ENCODE results near the gene DDX52. TPM values are rescaled to one million over a fixed set of nuclear protein-coding genes. Genes with fewer than 3 reads are reported as not detected.

DDX52 gene
- total RNA-seq, 1 donor from 2014 or later: 20.3 TPM

DNA sequence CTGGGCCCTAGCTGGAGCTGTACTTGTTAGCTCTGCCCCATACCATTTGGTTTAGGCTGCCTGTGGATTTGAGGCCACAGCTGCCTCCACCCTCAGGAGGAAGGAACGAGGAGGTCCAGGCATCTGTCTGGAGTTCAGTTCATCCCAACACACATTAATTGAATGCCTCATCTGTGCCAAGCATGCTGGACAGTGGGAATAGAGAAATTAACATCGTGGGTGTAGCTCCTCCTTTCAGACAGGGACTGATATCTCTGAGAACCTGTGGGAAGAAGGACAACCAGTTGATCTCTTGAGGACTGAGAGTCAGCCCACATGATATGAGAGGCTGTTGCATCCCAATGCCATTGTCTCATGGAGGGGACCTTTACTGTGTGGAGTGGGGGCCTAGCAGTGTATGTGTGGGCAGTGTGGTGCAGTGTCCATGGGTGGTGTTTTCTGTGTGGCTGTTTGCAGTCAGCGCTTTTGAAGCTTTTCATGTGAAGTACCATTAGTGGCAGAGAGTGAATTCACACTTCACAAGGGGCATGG, 29.4 kb upstream of the DDX52 start:
- Histone ChIP-seq H3K27me3 (ENCODE audit: low read depth) (no peaks in the 10 kb centered on the region), H3K4me3 (no peak overlapping the region), H3K4me1 (no peaks in the 10 kb centered on the region), H3K9me3 (no peaks in the 10 kb centered on the region), H3K36me3 (no peaks in the 10 kb centered on the region), H3K27ac (no peak overlapping the region)
- no peak for DNase-seq
- intact Hi-C loops (cut with DNase I): no loop called here
- TF ChIP-seq, protein P1, sequence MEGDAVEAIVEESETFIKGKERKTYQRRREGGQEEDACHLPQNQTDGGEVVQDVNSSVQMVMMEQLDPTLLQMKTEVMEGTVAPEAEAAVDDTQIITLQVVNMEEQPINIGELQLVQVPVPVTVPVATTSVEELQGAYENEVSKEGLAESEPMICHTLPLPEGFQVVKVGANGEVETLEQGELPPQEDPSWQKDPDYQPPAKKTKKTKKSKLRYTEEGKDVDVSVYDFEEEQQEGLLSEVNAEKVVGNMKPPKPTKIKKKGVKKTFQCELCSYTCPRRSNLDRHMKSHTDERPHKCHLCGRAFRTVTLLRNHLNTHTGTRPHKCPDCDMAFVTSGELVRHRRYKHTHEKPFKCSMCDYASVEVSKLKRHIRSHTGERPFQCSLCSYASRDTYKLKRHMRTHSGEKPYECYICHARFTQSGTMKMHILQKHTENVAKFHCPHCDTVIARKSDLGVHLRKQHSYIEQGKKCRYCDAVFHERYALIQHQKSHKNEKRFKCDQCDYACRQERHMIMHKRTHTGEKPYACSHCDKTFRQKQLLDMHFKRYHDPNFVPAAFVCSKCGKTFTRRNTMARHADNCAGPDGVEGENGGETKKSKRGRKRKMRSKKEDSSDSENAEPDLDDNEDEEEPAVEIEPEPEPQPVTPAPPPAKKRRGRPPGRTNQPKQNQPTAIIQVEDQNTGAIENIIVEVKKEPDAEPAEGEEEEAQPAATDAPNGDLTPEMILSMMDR (IDR thresholded peaks at IDR 0.05): no peak
- ATAC-seq: no peak

DNA sequence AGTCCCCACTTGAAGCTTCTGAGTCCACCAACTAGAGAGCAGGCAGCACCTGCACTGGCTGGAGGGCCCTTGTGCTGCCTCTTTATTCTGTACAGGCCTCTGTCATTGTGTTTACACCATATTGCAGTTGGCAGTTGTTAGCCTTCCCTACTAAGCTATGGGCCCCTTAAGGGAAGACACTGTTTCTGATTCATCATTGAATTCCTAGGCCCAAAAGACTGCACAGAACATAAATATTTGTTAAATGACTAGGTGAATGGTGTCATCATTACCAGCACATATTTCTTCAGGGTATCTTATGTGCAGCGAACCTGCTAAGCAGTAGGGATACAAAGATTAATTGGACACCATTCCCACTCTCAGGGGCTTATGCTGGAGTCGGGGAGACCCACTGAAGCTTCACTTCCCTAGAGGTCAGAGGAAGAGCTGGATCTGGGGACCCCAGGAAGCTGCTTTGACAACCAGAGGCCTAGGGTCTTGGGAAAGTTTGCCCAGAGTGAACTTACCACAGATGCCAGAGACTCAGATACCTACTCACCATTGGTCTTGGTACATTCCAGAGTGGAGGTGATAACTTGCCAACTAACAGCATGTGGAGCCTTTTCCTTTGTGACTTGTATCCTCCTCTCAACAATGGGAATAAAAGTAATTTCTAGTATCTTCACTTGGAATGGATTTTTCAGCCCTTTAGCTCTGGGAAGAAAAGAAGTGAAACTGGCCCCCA, 28.7 kb upstream of the DDX52 start:
- Histone ChIP-seq H3K9me3 (no peaks in the 10 kb centered on the region), H3K27me3 (ENCODE audit: low read depth) (no peaks in the 10 kb centered on the region), H3K36me3 (no peaks in the 10 kb centered on the region), H3K27ac (no peak overlapping the region), H3K4me1 (no peaks in the 10 kb centered on the region), H3K4me3 (no peak overlapping the region)
- TF ChIP-seq, protein P1 (IDR thresholded peaks at IDR 0.05): no peak
- ATAC-seq: no peak
- no peak for DNase-seq
- intact Hi-C loops (cut with DNase I): no loop called here

DNA sequence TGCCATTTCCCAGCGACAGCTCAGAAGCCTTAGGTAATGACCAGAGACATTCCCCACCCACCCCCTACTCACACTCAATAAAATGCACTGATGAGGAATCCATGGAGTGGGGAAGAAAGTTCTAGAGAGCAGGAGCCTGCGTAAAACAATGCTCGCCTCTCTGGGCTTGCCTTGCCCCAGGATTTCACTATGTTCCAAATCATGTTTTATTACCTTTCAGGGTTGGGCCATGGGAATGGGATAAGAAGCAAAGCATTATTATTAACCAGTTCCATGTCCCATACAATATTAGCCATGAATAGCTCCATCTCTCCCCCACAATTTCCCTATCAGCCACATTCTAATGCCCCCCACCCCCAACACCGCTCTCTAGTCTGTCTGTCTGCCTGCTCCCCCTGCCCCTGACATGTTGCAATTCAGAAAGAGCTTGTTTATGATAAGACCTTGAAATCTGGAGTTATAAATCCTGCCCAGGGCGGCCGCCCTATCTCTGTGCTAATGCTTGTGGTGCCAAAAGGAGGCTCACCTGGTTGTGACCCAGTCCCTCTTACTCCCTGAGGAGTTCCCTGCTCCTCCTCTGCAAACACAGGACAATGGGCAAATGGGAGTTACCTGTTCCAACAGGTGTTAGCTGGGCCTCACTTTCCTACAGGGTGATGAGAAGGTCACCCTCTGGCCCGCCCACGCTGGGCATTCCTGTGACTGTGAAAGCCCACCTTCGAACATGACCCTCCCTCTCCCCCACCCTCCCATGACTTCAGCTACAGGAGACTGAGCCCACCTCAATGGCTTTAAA, 28.0 kb upstream of the DDX52 start:
- no peaks in the 10 kb centered on the region for H3K27me3 ChIP-seq (ENCODE audit: low read depth)

DNA sequence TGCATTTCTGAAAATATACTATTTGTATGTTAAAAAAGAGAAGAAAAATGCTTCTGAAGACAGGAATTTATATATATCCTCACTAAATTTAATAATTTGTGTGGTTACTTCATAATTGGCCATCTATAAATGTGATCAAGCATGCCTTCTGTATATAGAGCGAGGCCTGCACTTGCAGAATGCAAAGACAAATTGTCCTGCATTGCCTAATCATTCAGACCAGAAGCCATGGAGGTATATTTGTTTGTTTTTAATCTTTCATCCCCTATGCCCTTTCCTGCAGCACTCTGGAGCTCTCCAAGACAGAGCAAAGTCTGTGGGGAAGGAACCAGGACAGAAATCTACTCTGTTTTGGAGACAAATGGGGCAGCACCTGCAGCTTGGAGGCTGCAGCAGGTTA, 23.8 kb upstream of the DDX52 start:
- H3K4me3 ChIP-seq: no peak overlapping the region
- no peaks in the 10 kb centered on the region for H3K36me3 ChIP-seq
- intact Hi-C loops (cut with DNase I): no loop called here
- H3K4me1 ChIP-seq: no peaks in the 10 kb centered on the region
- no peak overlapping the region for H3K27ac ChIP-seq
- H3K9me3 ChIP-seq: no peaks in the 10 kb centered on the region
- DNase-seq (no peak), ATAC-seq (no peak)
- TF ChIP-seq, protein P1 (IDR thresholded peaks at IDR 0.05): no peak
- no peaks in the 10 kb centered on the region for H3K27me3 ChIP-seq (ENCODE audit: low read depth)

More for the DNA sequence above, 28.0 kb upstream of the DDX52 start:
- TF ChIP-seq, protein P1 (IDR thresholded peaks at IDR 0.05): no peak
- no peaks in the 10 kb centered on the region for H3K36me3 ChIP-seq
- H3K4me1 ChIP-seq: no peaks in the 10 kb centered on the region
- H3K4me3 ChIP-seq: no peak overlapping the region
- intact Hi-C loops (cut with DNase I): no loop called here
- no peaks in the 10 kb centered on the region for H3K9me3 ChIP-seq
- no peak for ATAC-seq
- H3K27ac ChIP-seq: no peak overlapping the region
- DNase-seq: no peak

DNA sequence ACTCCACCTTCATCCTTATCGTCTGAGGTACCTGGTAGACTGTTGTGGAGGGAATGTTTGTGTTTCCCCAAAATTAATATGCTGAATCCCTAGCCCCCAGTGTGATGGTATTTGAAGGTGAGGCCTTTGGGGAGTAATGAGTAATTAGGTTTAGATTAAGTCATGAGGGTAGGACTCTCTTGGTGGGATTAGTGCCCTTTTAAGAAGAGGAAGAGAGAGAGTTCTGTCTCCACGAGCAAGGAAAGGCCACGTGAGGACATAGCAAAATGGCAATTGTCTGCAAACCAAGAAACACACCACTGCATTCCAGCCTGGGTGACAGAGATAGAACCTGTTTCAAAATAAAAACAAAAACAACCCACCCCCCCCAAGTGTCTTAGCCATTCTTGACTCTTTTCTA, 21.0 kb upstream of the DDX52 start:
- ATAC-seq (no peak), DNase-seq (no peak)
- TF ChIP-seq, protein P1 (IDR thresholded peaks at IDR 0.05): no peak
- Histone ChIP-seq H3K27me3 (ENCODE audit: low read depth) (no peaks in the 10 kb centered on the region), H3K4me1 (no peaks in the 10 kb centered on the region), H3K27ac (no peak overlapping the region), H3K9me3 (no peaks in the 10 kb centered on the region), H3K4me3 (no peak overlapping the region), H3K36me3 (no peaks in the 10 kb centered on the region)
- intact Hi-C loops (cut with DNase I): no loop called here

Data from lower lobe of right lung (tissue), 2 donors.